Measurements from ENCODE around the gene AKAP6.

Gene AKAP6

GRCh38 chr14:32594766-32595165, 265.7 kb downstream of the AKAP6 start:
- Histone ChIP-seq H3K27ac (ENCODE audit: low read depth, low read length, poor library complexity, severe bottlenecking) (no peak overlapping the region), H3K4me2 (ENCODE audit: low read length) (no peak overlapping the region), H2AFZ (ENCODE audit: low read length) (no peak overlapping the region)

DNA sequence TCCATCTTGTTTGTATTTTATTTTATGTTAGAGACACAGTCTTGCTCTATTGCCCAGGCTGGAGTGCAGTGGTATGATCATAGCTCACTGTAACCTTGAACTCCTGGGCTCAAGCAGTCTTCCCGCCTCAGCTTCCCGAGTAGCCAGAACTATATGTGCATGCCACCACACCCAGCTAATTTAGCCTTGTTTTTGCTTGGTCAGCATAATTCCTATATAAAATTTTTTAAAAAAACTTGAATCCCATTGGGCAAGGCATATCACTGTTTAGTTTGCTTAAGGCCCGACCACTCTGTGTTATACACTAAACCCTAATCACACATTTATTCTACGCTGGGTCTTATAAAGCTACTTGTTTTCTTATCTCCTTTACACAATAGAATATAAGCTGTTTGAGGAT, 266.4 kb downstream of the AKAP6 start:
- Histone ChIP-seq H3K27me3 (ENCODE audit: insufficient read depth, low read length) (no peaks in the 10 kb centered on the region), H3K27ac (ENCODE audit: low read depth, low read length, poor library complexity, severe bottlenecking) (no peak overlapping the region), H3K4me3 (ENCODE audit: low read depth, low read length, poor library complexity, severe bottlenecking) (no peak overlapping the region), H3K4me1 (ENCODE audit: insufficient read depth, low read length, severe bottlenecking) (no peaks in the 10 kb centered on the region), H4K20me1 (ENCODE audit: insufficient read depth, low read length) (no peaks in the 10 kb centered on the region), H3K79me2 (ENCODE audit: insufficient read depth, low read length) (no peaks in the 10 kb centered on the region), H2AFZ (ENCODE audit: low read length) (no peak overlapping the region), H3K9me2 (ENCODE audit: low read depth, low read length) (no peaks in the 10 kb centered on the region), H3K9me3 (ENCODE audit: low read length) (no peaks in the 10 kb centered on the region), H3K9ac (ENCODE audit: low read length) (no peak overlapping the region), H3K4me2 (ENCODE audit: low read length) (no peak overlapping the region), H3F3A (ENCODE audit: insufficient read depth, low read length) (no peaks in the 10 kb centered on the region), H3K36me3 (ENCODE audit: insufficient read depth, low read length) (no peaks in the 10 kb centered on the region)
- no peak for TF ChIP-seq CTCF (IDR thresholded peaks at IDR 0.05; ENCODE audit: low read length)
- TF ChIP-seq EZH2 (IDR thresholded peaks at IDR 0.05; ENCODE audit: borderline replicate concordance, low read length), result no peak

More at GRCh38 chr14:32594766-32595165, 265.7 kb downstream of the AKAP6 start:
- H3F3A ChIP-seq (ENCODE audit: insufficient read depth, low read length), result no peaks in the 10 kb centered on the region
- no peaks in the 10 kb centered on the region for H3K79me2 ChIP-seq (ENCODE audit: insufficient read depth, low read length)
- no peaks in the 10 kb centered on the region for H3K9me3 ChIP-seq (ENCODE audit: low read length)
- no peaks in the 10 kb centered on the region for H4K20me1 ChIP-seq (ENCODE audit: insufficient read depth, low read length)
- no peaks in the 10 kb centered on the region for H3K27me3 ChIP-seq (ENCODE audit: insufficient read depth, low read length)
- no peaks in the 10 kb centered on the region for H3K4me1 ChIP-seq (ENCODE audit: insufficient read depth, low read length, severe bottlenecking)
- TF ChIP-seq EZH2 (IDR thresholded peaks at IDR 0.05; ENCODE audit: borderline replicate concordance, low read length), result no peak
- TF ChIP-seq CTCF (IDR thresholded peaks at IDR 0.05; ENCODE audit: low read length), result no peak
- H3K4me3 ChIP-seq (ENCODE audit: low read depth, low read length, poor library complexity, severe bottlenecking), result no peak overlapping the region
- H3K36me3 ChIP-seq (ENCODE audit: insufficient read depth, low read length), result no peaks in the 10 kb centered on the region
- no peak overlapping the region for H3K9ac ChIP-seq (ENCODE audit: low read length)
- no peaks in the 10 kb centered on the region for H3K9me2 ChIP-seq (ENCODE audit: low read depth, low read length)

DNA sequence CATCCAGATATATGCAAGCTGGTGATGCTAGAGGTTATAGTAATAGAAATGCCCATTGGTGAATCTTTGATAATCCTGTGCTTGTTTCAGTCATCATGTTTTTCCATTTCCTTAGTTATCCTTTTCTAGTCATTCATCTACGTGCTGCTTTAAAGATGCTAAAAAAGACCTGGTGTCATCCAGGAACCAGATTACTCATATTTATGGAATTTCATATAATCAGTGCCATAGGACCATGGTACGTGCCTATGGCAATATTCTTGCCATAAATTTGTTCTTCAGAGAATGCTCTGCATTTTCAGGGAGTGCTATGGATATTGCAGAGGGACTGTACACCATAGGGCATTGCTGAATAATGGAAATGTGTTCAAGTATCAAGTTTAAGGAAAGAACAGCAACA, 267.3 kb downstream of the AKAP6 start:
- no peaks in the 10 kb centered on the region for H4K20me1 ChIP-seq (ENCODE audit: insufficient read depth, low read length)

More for the DNA sequence above, 267.3 kb downstream of the AKAP6 start:
- TF ChIP-seq EZH2 (IDR thresholded peaks at IDR 0.05; ENCODE audit: borderline replicate concordance, low read length) (no peak), CTCF (IDR thresholded peaks at IDR 0.05; ENCODE audit: low read length) (no peak)
- Histone ChIP-seq H3K79me2 (ENCODE audit: insufficient read depth, low read length) (no peaks in the 10 kb centered on the region), H3K4me3 (ENCODE audit: low read depth, low read length, poor library complexity, severe bottlenecking) (no peak overlapping the region), H3K9me2 (ENCODE audit: low read depth, low read length) (no peaks in the 10 kb centered on the region), H2AFZ (ENCODE audit: low read length) (no peak overlapping the region), H3K36me3 (ENCODE audit: insufficient read depth, low read length) (no peaks in the 10 kb centered on the region), H3F3A (ENCODE audit: insufficient read depth, low read length) (no peaks in the 10 kb centered on the region), H3K9me3 (ENCODE audit: low read length) (no peaks in the 10 kb centered on the region), H3K9ac (ENCODE audit: low read length) (no peak overlapping the region), H3K4me2 (ENCODE audit: low read length) (no peak overlapping the region), H3K27ac (ENCODE audit: low read depth, low read length, poor library complexity, severe bottlenecking) (no peak overlapping the region), H3K4me1 (ENCODE audit: insufficient read depth, low read length, severe bottlenecking) (no peaks in the 10 kb centered on the region), H3K27me3 (ENCODE audit: insufficient read depth, low read length) (no peaks in the 10 kb centered on the region)
